H1 (cell line): ENCODE data around the gene CYP2C19. TPM values are rescaled to one million over a fixed set of nuclear protein-coding genes. Genes with fewer than 3 reads are reported as not detected.

Experiments
- CTCF ChIA-PET: fragments of 300-600 bp; sonication (Branson Sonifier 250); formaldehyde crosslinking; loops from one replicate; lab custom pipeline; 2021; ENCODE audit not compliant: partially characterized antibody; lab: Charles Lee
- POLR2A ChIA-PET: fragments of 300-600 bp; sonication (Branson Sonifier 250); formaldehyde crosslinking; loops from one replicate; lab custom pipeline; 2021; ENCODE audit warnings: inconsistent platforms; ENCODE audit not compliant: partially characterized antibody; lab: Charles Lee
- DNase-seq, 2 experiments: peaks; one replicate each; pipeline versions ENCODE4 v3.0.0 to v3.0.0-alpha.2; 2010 to 2022; ENCODE audit warnings: low spot score in 2 of 2, low read depth in 1 of 2, mixed read lengths in 1 of 2
- FAIRE-seq: peaks from 2 replicates; lab custom pipeline; 2011; peaks lifted over from hg19 to GRCh38; lab: Jason Lieb, UNC
- H2AFZ ChIP-seq: 2 replicates; pipeline ENCODE4 v1.8.1; 2012; ENCODE audit warnings: low read length, inconsistent platforms
- H2AK5ac ChIP-seq: 2 replicates; pipeline ENCODE4 v1.6.1; 2013; ENCODE audit warnings: low read depth, low read length
- H2BK120ac ChIP-seq: replicated peaks from 2 replicates; pipeline ENCODE3; 2013; ENCODE audit warnings: low read depth, low read length, inconsistent platforms
- H2BK12ac ChIP-seq: 2 replicates; pipeline ENCODE4 v1.6.1; 2013; ENCODE audit warnings: low read depth, low read length
- H2BK15ac ChIP-seq: 2 replicates; pipeline ENCODE4 v1.6.1; 2013; ENCODE audit warnings: low read length
- H2BK20ac ChIP-seq: 2 replicates; pipeline ENCODE4 v1.6.1; 2013; ENCODE audit warnings: low read length
- H2BK5ac ChIP-seq: 2 replicates; pipeline ENCODE4 v1.6.1; 2013; ENCODE audit warnings: low read depth, low read length
- H3K14ac ChIP-seq: 2 replicates; pipeline ENCODE4 v1.6.1; 2013; ENCODE audit warnings: inconsistent platforms; ENCODE audit not compliant: insufficient read length
- H3K18ac ChIP-seq: 2 replicates; pipeline ENCODE4 v1.6.1; 2013; ENCODE audit warnings: low read length; ENCODE audit errors: extremely low read depth
- H3K23ac ChIP-seq: 2 replicates; pipeline ENCODE4 v1.6.1; 2013; ENCODE audit warnings: inconsistent platforms; ENCODE audit not compliant: insufficient read length
- H3K23me2 ChIP-seq: 2 replicates; pipeline ENCODE4 v1.6.1; 2013; ENCODE audit warnings: low read depth, low read length
- H3K27ac ChIP-seq: 2 replicates; pipeline ENCODE4 v1.6.1; 2011; ENCODE audit warnings: low read depth, low read length, inconsistent platforms
- H3K27me3 ChIP-seq, 4 experiments: replicated peaks in 1 of 4; 1 replicate in 1 of 4; 2 replicates in 3 of 4; pipeline versions ENCODE4 v1.6.1 to v1.8.1; 2011 to 2013; ENCODE audit warnings: low read length in 3 of 4, mild to moderate bottlenecking in 3 of 4, inconsistent platforms in 2 of 4, mixed read lengths in 2 of 4, moderate library complexity in 1 of 4; ENCODE audit not compliant: control insufficient read depth in 3 of 4, insufficient read depth in 3 of 4; ENCODE audit errors: extremely low read depth in 1 of 4
- H3K36me3 ChIP-seq, 4 experiments: 2 replicates each; pipeline versions ENCODE4 v1.6.1 to v1.8.1; 2011 to 2013; ENCODE audit warnings: mild to moderate bottlenecking in 4 of 4, low read length in 3 of 4, moderate library complexity in 2 of 4, control low read depth in 1 of 4, inconsistent platforms in 1 of 4; ENCODE audit not compliant: insufficient read depth in 4 of 4, control insufficient read depth in 2 of 4
- H3K4ac ChIP-seq: replicated peaks from 2 replicates; pipeline ENCODE3; 2013; ENCODE audit warnings: low read length, low read depth, mixed read lengths, inconsistent platforms; ENCODE audit not compliant: insufficient read length
- H3K4me1 ChIP-seq, 4 experiments: replicated peaks in 1 of 4; 1 replicate in 1 of 4; 2 replicates in 3 of 4; pipeline versions ENCODE4 v1.6.1 to v1.8.1; 2011 to 2013; ENCODE audit warnings: low read length in 3 of 4, inconsistent platforms in 2 of 4, mixed read lengths in 1 of 4; ENCODE audit not compliant: insufficient read depth in 4 of 4, control insufficient read depth in 3 of 4
- H3K4me2 ChIP-seq, 2 experiments: 2 replicates each; pipeline versions ENCODE4 v1.6.1 to v1.8.1; 2011 to 2013; ENCODE audit warnings: low read depth in 2 of 2, low read length in 2 of 2, control low read depth in 1 of 2, inconsistent platforms in 1 of 2, mild to moderate bottlenecking in 1 of 2; ENCODE audit not compliant: insufficient read depth in 1 of 2
- H3K4me3 ChIP-seq, 4 experiments: fragments of 200-600, 300-600 bp in 1 of 4; sonication (generic), shearing (Covaris generic), sonication (Bioruptor Twin) in 1 of 4; 2 replicates each; pipeline versions ENCODE4 v1.5.1 to v1.8.1; 2011 to 2016; ENCODE audit warnings: low read length in 4 of 4, low read depth in 3 of 4, control low read depth in 2 of 4, inconsistent platforms in 2 of 4, mild to moderate bottlenecking in 2 of 4, mixed read lengths in 1 of 4, moderate library complexity in 1 of 4; ENCODE audit not compliant: insufficient read depth in 2 of 4; ENCODE audit errors: extremely low read depth in 1 of 4
- H3K56ac ChIP-seq: replicated peaks from 2 replicates; pipeline ENCODE3; 2013; ENCODE audit warnings: low read depth, mild to moderate bottlenecking, mixed read lengths, low read length, inconsistent platforms; ENCODE audit not compliant: insufficient read length
- H3K79me1 ChIP-seq: 2 replicates; pipeline ENCODE4 v1.6.1; 2013; ENCODE audit warnings: low read depth, low read length, control low read depth
- H3K79me2 ChIP-seq, 2 experiments: 2 replicates each; pipeline versions ENCODE4 v1.6.1 to v1.8.1; 2012 to 2013; ENCODE audit warnings: low read length in 2 of 2, mild to moderate bottlenecking in 2 of 2, inconsistent platforms in 1 of 2; ENCODE audit not compliant: insufficient read depth in 2 of 2, control insufficient read depth in 1 of 2
- H3K9ac ChIP-seq, 4 experiments: replicated peaks in 1 of 4; 1 replicate in 1 of 4; 2 replicates in 3 of 4; pipeline versions ENCODE4 v1.6.1 to v1.8.1; 2011 to 2013; ENCODE audit warnings: low read depth in 3 of 4, low read length in 3 of 4, control low read depth in 2 of 4, mild to moderate bottlenecking in 2 of 4, moderate library complexity in 2 of 4, inconsistent platforms in 1 of 4; ENCODE audit errors: extremely low read depth in 1 of 4
- H3K9me3 ChIP-seq, 2 experiments: 2 replicates each; pipeline versions ENCODE4 v1.6.1 to v1.8.1; 2012 to 2013; ENCODE audit warnings: mild to moderate bottlenecking in 2 of 2, moderate library complexity in 2 of 2, control low read depth in 1 of 2, inconsistent platforms in 1 of 2, low read depth in 1 of 2, low read length in 1 of 2, mixed read lengths in 1 of 2; ENCODE audit not compliant: insufficient read depth in 2 of 2
- H4K20me1 ChIP-seq, 2 experiments: replicated peaks in 1 of 2; 2 replicates each; pipeline versions ENCODE3 to v1.8.1; 2011 to 2013; ENCODE audit warnings: inconsistent platforms in 2 of 2, low read length in 2 of 2, mild to moderate bottlenecking in 1 of 2; ENCODE audit not compliant: insufficient read depth in 2 of 2, control insufficient read depth in 1 of 2
- H4K5ac ChIP-seq: 2 replicates; pipeline ENCODE4 v1.6.1; 2013; ENCODE audit warnings: low read length, low read depth, mixed read lengths, inconsistent platforms; ENCODE audit not compliant: insufficient read length
- H4K8ac ChIP-seq: 2 replicates; pipeline ENCODE4 v1.8.0; 2013; ENCODE audit warnings: mild to moderate bottlenecking, moderate library complexity, low read length, inconsistent platforms; ENCODE audit not compliant: insufficient read depth; ENCODE audit errors: extremely low read depth
- H4K91ac ChIP-seq: replicated peaks from 2 replicates; pipeline ENCODE3; 2013; ENCODE audit warnings: low read length, mixed read lengths, inconsistent platforms; ENCODE audit not compliant: insufficient read length
- CBX5 ChIP-seq: fragments of 300-800, 300-1000 bp; sonication (generic); IDR thresholded peaks from 2 replicates; pipeline ENCODE4 v1.7.1; 2016; ENCODE audit warnings: antibody characterized with exemption, low read length, low read depth
- HDAC2 ChIP-seq, 2 experiments: fragments of 300-600 bp in 1 of 2; sonication (generic) in 1 of 2; IDR thresholded peaks; 2 replicates each; pipeline ENCODE4 v1.6.1; 2011 to 2012; ENCODE audit warnings: low read depth in 2 of 2, low read length in 2 of 2, mild to moderate bottlenecking in 2 of 2, moderate library complexity in 2 of 2, borderline replicate concordance in 1 of 2, inconsistent platforms in 1 of 2
- HDAC6 ChIP-seq: IDR thresholded peaks from one replicate; pipeline ENCODE4 v1.7.1; 2012; ENCODE audit warnings: low read depth, mild to moderate bottlenecking, inconsistent platforms, low read length, moderate library complexity
- JUN ChIP-seq: IDR thresholded peaks from 2 replicates; pipeline ENCODE4 v1.6.1; 2011; ENCODE audit warnings: low read depth, mild to moderate bottlenecking, improper control_type of control experiment, low read length
- JUND ChIP-seq: IDR thresholded peaks from 2 replicates; pipeline ENCODE4 v1.6.1; 2011; ENCODE audit warnings: mild to moderate bottlenecking, improper control_type of control experiment, low read length
- KDM5A ChIP-seq: fragments of 200-600 bp; IDR thresholded peaks from 2 replicates; pipeline ENCODE4 v1.7.1; 2012; ENCODE audit warnings: mild to moderate bottlenecking, low read length, inconsistent platforms, mixed read lengths
- PHF8 ChIP-seq: fragments of 200-600 bp; sonication (generic); conservative IDR thresholded peaks from 2 replicates; pipeline ENCODE4 v1.7.1; 2012; ENCODE audit warnings: low read depth, mild to moderate bottlenecking, inconsistent platforms, low read length, moderate library complexity
- POLR2AphosphoS5 ChIP-seq: IDR thresholded peaks from 2 replicates; pipeline ENCODE4 v1.6.1; 2011; ENCODE audit warnings: low read depth, low read length
- RAD21 ChIP-seq, 2 experiments: IDR thresholded peaks in 1 of 2; conservative IDR thresholded peaks in 1 of 2; 2 replicates each; pipeline ENCODE4 v1.6.1; 2011; ENCODE audit warnings: low read depth in 2 of 2, low read length in 2 of 2, improper control_type of control experiment in 1 of 2, inconsistent platforms in 1 of 2, mild to moderate bottlenecking in 1 of 2, moderate library complexity in 1 of 2
- SIRT6 ChIP-seq: IDR thresholded peaks from one replicate; pipeline ENCODE4 v1.7.1; 2012; ENCODE audit warnings: low read length, inconsistent platforms
- ZNF274 ChIP-seq: IDR thresholded peaks from 2 replicates; pipeline ENCODE4 v1.7.0; 2012; ENCODE audit warnings: low read length, borderline replicate concordance; ENCODE audit errors: extremely low read depth
- WGBS, 2 experiments: shearing (Covaris generic) in 1 of 2; methylation state at CpG; one replicate each; pipeline versions ENCODE4 v1.1.6 to v1.1.7; 2013 to 2015; ENCODE audit warnings: low lambda C conversion rate in 2 of 2, mixed read lengths in 2 of 2, inconsistent platforms in 1 of 2, low coverage in 1 of 2, missing lambda C conversion rate in 1 of 2; ENCODE audit not compliant: insufficient replicate concordance in 2 of 2, insufficient coverage in 1 of 2, insufficient read length in 1 of 2; ENCODE audit errors: extremely low coverage in 1 of 2, missing lambda C conversion rate in 1 of 2; 5-methylcytosine and 5-hydroxymethylcytosine counted together
- polyA plus RNA-seq, 7 experiments: library from polyadenylated mRNA; depleted of rRNA in 3 of 7; stranded (reverse) in 5 of 7; unstranded in 2 of 7; fragments of >200 nt in 5 of 7; fragments of 200-250 nt in 2 of 7; gene quantifications; 1 replicate in 5 of 7; 2 replicates in 1 of 7; 4 replicates in 1 of 7; pipeline versions ENCODE4 v1.2.1 to v1.2.3, GENCODE V29; 2011 to 2013; ENCODE audit warnings: missing spikeins in 2 of 7, mixed read lengths in 2 of 7
- total RNA-seq: library from RNA; stranded (reverse); fragmentation: NEBNext Ultra II Directional; extraction: Animal tissue kit (Norgen Biotek cat#: 25700); gene quantifications from 2 replicates; pipeline ENCODE4 v1.2.1, GENCODE V29; 2021

CYP2C19 gene
- total and polyA plus RNA-seq, 2 of the 8 experiments (the other 6 are each of a cell fraction or from before 2014, with no cell fraction given) = not detected

- Histone ChIP-seq H4K5ac (no peak overlapping the region), H3K23me2 (no peaks in the 10 kb centered on the region), H2BK20ac (no peak overlapping the region), H3K4me1 (no peaks in the 10 kb centered on the region), H2AK5ac (no peak overlapping the region), H3K27me3 (no peaks in the 10 kb centered on the region), H2BK12ac (no peak overlapping the region), H3K9me3 (peaks cover 0 to 7% of the 10 kb centered on the region in 2 experiments; a peak in 1 of 4 replicates), H3K18ac (no peak overlapping the region), H4K20me1 (no peaks in the 10 kb centered on the region), H3K4ac (no peak overlapping the region), H3K23ac (no peak overlapping the region), H3K36me3 (no peaks in the 10 kb centered on the region), H3K4me3 (no peak overlapping the region), H3K79me1 (no peaks in the 10 kb centered on the region), H3K4me2 (no peak overlapping the region), H3K14ac (no peak overlapping the region), H3K9ac (no peak overlapping the region), H2BK5ac (no peak overlapping the region), H3K27ac (no peak overlapping the region), H3K79me2 (no peaks in the 10 kb centered on the region), H2BK120ac (no peak overlapping the region), H2AFZ (no peak overlapping the region), H4K91ac (no peak overlapping the region), H2BK15ac (no peak overlapping the region), H3K56ac (no peak overlapping the region), H4K8ac (no peak overlapping the region)
- CTCF ChIA-PET = interaction anchor here (0.9 kb wide), 1 partner anchor 8 kb away, joined by 3 read pairs; no protein-coding TSS in a partner anchor
- DNase-seq = no peak
- 0% methylated on average over 1 of the region's 1 CpG; no CpG with 5 or more reads in 1 of the 2 experiments for WGBS, 2 experiments
- POLR2A ChIA-PET = no interaction called here
- TF ChIP-seq JUND (no peak), PHF8 (no peak), ZNF274 (no peak), POLR2AphosphoS5 (no peak), SIRT6 (no peak), KDM5A (no peak), CBX5 (no peak), HDAC6 (no peak), HDAC2 (IDR thresholded peaks at IDR 0.05; ENCODE audit: borderline replicate concordance in 1 of 2, low read depth in 2 of 2, low read length in 2 of 2) (no peak), RAD21 (IDR thresholded peaks at IDR 0.05 in 1 of 2, conservative IDR thresholded peaks at IDR 0.05 in 1 of 2; ENCODE audit: low read depth in 2 of 2, low read length in 2 of 2) (no peak), JUN (no peak)
- FAIRE-seq = no peak
Measured at GRCh38 chr10:94902570-94902969, 140.1 kb downstream of the CYP2C19 start.
